ENCODE results near the gene SYT14.

- TF ChIP-seq POLR2A (IDR thresholded peaks at IDR 0.05) (no peak), CTCF (IDR thresholded peaks at IDR 0.05) (no peak), EP300 (IDR thresholded peaks at IDR 0.05) (no peak), POLR2AphosphoS5 (IDR thresholded peaks at IDR 0.05) (no peak)
These were observed 12.0 kb upstream of the SYT14 start for GRCh38 chr1:209926045-209926444.
